Gastroesophageal sphincter (tissue), 3 donors: ENCODE measurements around the gene PCDHGB3.

Experiments used
- CTCF ChIP-seq, 4 experiments: fragments of 200-600 bp in 2 of 4; fragments of 450-650 bp in 2 of 4; sonication (generic) in 1 of 4; IDR thresholded peaks; one replicate each; pipeline ENCODE4 v1.5.1; 2017 to 2019; ENCODE audit warnings: antibody characterized with exemption in 4 of 4, mild to moderate bottlenecking in 2 of 4, moderate library complexity in 2 of 4
- POLR2A ChIP-seq, 2 donors: fragments of 450-650 bp; IDR thresholded peaks; one replicate each; pipeline ENCODE4 v1.6.1; 2017; ENCODE audit warnings: antibody characterized with exemption in 2 of 2, mild to moderate bottlenecking in 2 of 2, moderate library complexity in 1 of 2
- POLR2AphosphoS5 ChIP-seq: sonication (generic); formaldehyde crosslinking; IDR thresholded peaks from one replicate; pipeline ENCODE4 v1.6.1; 2017; ENCODE audit warnings: antibody characterized with exemption

- no peak for TF ChIP-seq POLR2A (IDR thresholded peaks at IDR 0.05)
- no peak for TF ChIP-seq CTCF (IDR thresholded peaks at IDR 0.05)
- TF ChIP-seq POLR2AphosphoS5 = no peak
Observed at GRCh38 chr5:141383345-141383744, 13.3 kb downstream of the PCDHGB3 start.
